ENCODE measurements around the gene STAU1. TPM values are rescaled to one million over a fixed set of nuclear protein-coding genes. Genes with fewer than 3 reads are reported as not detected.
"Not testable (repeated sequence)": the region's sequence is repeated elsewhere in the genome, so short reads cannot be mapped to it uniquely, and the experiment has no call there.

STAU1 gene
- total RNA-seq, 6 experiments from 2014 or later = 53.7 to 96.6 (median 70.4) TPM

GRCh38 chr20:49228676-49229075 lies 40.5 kb upstream of the STAU1 start:
- intact Hi-C loops (cut with DNase I) = no loop called here
- Histone ChIP-seq H3K4me1 (no peaks in the 10 kb centered on the region), H3K4me3 (no peak overlapping the region), H3K9me3 (no peaks in the 10 kb centered on the region), H3K27me3 (no peaks in the 10 kb centered on the region), H3K36me3 (peaks cover 0 to 82% (median 37%) of the 10 kb centered on the region in 4 donors), H3K27ac (no peak overlapping the region)
- no peak for TF ChIP-seq CTCF (IDR thresholded peaks at IDR 0.05)
- WGBS (ENCODE audit: insufficient coverage, low coverage, low lambda C conversion rate, missing lambda C conversion rate) = 97% methylated on average over 5 of the region's 9 CpGs
- DNase-seq (no peak), ATAC-seq (no peak)

DNA sequence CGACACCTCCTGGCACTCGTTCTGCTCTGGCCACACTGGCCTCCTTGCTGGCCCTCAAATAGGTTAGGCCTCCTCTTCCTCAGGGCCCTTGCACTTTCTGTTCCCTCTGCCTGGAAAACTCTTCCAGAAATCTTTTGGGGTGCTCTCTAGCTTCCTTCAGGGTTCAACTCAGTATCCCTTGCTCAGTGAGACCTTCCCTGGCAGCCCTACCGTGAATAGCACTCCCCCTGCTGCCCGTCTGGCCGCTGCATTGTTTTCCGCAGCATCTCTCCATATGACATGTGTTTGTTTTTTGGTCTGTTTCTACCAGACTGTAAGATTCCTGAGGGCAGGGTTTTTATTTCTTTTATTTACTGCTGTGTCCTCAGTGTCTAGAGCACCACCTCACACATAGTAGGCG lies 37.8 kb upstream of the STAU1 start:
- H3K9me3 ChIP-seq = no peaks in the 10 kb centered on the region
- no peak overlapping the region for H3K27ac ChIP-seq
- ATAC-seq (no peak), DNase-seq (no peak)
- no peaks in the 10 kb centered on the region for H3K27me3 ChIP-seq
- no peaks in the 10 kb centered on the region for H3K4me1 ChIP-seq
- 88% methylated on average over 5 of the region's 7 CpGs for WGBS (ENCODE audit: insufficient coverage, low coverage, low lambda C conversion rate, missing lambda C conversion rate)
- intact Hi-C loops (cut with DNase I) = no loop called here
- no peak overlapping the region for H3K4me3 ChIP-seq
- TF ChIP-seq CTCF (IDR thresholded peaks at IDR 0.05) (no peak), POLR2A (IDR thresholded peaks at IDR 0.05) (no peak)
- peaks cover 0 to 83% (median 37%) of the 10 kb centered on the region in 4 donors for H3K36me3 ChIP-seq

- Histone ChIP-seq H3K27me3 (no peaks in the 10 kb centered on the region), H3K4me3 (peak overlapping the region; percentile 50 to 71 (median 65)), H3K9me3 (no peaks in the 10 kb centered on the region), H3K4me1 (peaks cover 0 to 16% (median 3%) of the 10 kb centered on the region in 4 donors), H3K27ac (peak overlapping the region; percentile 65 to 76 (median 66)), H3K36me3 (peaks cover 0 to 37% (median 21%) of the 10 kb centered on the region in 4 donors)
- TF ChIP-seq CTCF (IDR thresholded peaks at IDR 0.05) (no peak), POLR2A (IDR thresholded peaks at IDR 0.05) (no peak)
- intact Hi-C loops (cut with DNase I) = loop anchor here in 1 of 2 donors (5.0 kb wide), 1 partner anchor 83 kb away; no protein-coding TSS in a partner anchor
- WGBS (ENCODE audit: insufficient coverage, low coverage, low lambda C conversion rate, missing lambda C conversion rate) = 64% methylated on average over 15 of the region's 28 CpGs
- ATAC-seq = no peak
- DNase-seq = peak in 2 of 3 donors; percentile 25 to 60
Observed at GRCh38 chr20:49219924-49220831, 32.0 kb upstream of the STAU1 start.

- peak; percentile 96 to 98 (median 98) for DNase-seq
- Histone ChIP-seq H3K27me3 (no peaks in the 10 kb centered on the region), H3K36me3 (peaks cover 0 to 28% (median 16%) of the 10 kb centered on the region in 4 donors), H3K9me3 (no peaks in the 10 kb centered on the region), H3K4me1 (peaks cover 0 to 16% (median 3%) of the 10 kb centered on the region in 4 donors), H3K4me3 (peak within 1 kb of the TSS; percentile 50 to 71 (median 65)), H3K27ac (peak within 1 kb of the TSS; percentile 65 to 78 (median 66))
- under 1% methylated on average over 32 of the region's 46 CpGs for WGBS (ENCODE audit: insufficient coverage, low coverage, low lambda C conversion rate, missing lambda C conversion rate)
- TF ChIP-seq CTCF (IDR thresholded peaks at IDR 0.05) (no peak), POLR2A (IDR thresholded peaks at IDR 0.05) (peak; percentile 73)
- peak; percentile 95 to 97 (median 96) for ATAC-seq
- intact Hi-C loops (cut with DNase I) = loop anchor here in 1 of 2 donors (5.0 kb wide), 1 partner anchor 82 kb away; no protein-coding TSS in a partner anchor
Observed at GRCh38 chr20:49219091-49219923, 31.2 kb upstream of the STAU1 start, which contains the start of gene DDX27. DDX27 (plus strand) TSS chr20:49219416; CDS start chr20:49219449, 33 bp downstream.

DNA sequence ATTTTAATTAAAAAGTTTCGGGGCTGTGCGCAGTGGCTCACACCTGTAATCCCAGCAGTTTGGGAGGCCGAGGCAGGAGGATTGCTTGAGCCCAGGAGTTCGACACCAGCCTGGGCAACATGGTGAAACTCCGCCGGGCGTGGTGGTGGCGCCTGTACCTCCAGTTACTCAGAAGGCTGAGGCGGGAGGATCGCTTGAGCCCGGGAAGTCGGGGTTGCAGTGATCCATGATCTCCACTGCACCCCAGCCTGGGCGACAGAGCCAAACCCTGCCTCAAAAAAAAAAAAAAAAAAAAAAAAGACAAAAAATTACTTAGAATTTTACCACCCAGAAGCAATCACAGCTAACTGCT lies 30.6 kb upstream of the STAU1 start:
- intact Hi-C loops (cut with DNase I) = loop anchor here in 1 of 2 donors (5.0 kb wide), 1 partner anchor 81 kb away; no protein-coding TSS in a partner anchor
- Histone ChIP-seq H3K4me1 (peaks cover 0 to 16% (median 3%) of the 10 kb centered on the region in 4 donors), H3K27ac (peak overlapping the region; percentile 49 to 78 (median 66)), H3K36me3 (peaks cover 0 to 24% (median 13%) of the 10 kb centered on the region in 4 donors)
- ATAC-seq (peak in 1 of 4 donors; percentile 11), DNase-seq (peak in 2 of 3 donors; percentile 38 to 66)
- 60% methylated on average over 13 of the region's 13 CpGs for WGBS (ENCODE audit: insufficient coverage, low coverage, low lambda C conversion rate, missing lambda C conversion rate)
- not testable (repeated sequence) for H3K9me3 ChIP-seq, H3K4me3 ChIP-seq, H3K27me3 ChIP-seq
